Uterus (tissue), 2 donors: ENCODE data around the gene PDE6B.

Experiments used
- CTCF ChIP-seq, 4 experiments: fragments of 200-600 bp in 2 of 4; fragments of 450-650 bp in 2 of 4; sonication (generic) in 2 of 4; IDR thresholded peaks; one replicate each; pipeline ENCODE4 v1.5.1; 2016 to 2019; ENCODE audit warnings: antibody characterized with exemption in 4 of 4, mild to moderate bottlenecking in 2 of 4, moderate library complexity in 1 of 4
- POLR2A ChIP-seq, 2 donors: fragments of 450-650 bp; IDR thresholded peaks; one replicate each; pipeline ENCODE4 v1.6.1; 2016; ENCODE audit warnings: antibody characterized with exemption in 2 of 2, mild to moderate bottlenecking in 1 of 2, moderate library complexity in 1 of 2

GRCh38 chr4:623914-624566 is 1.3 kb upstream of the PDE6B start:
- TF ChIP-seq CTCF (IDR thresholded peaks at IDR 0.05) (no peak), POLR2A (IDR thresholded peaks at IDR 0.05) (no peak)
